Lower lobe of right lung (tissue), 2 donors: ENCODE results near the gene EPB41L3. TPM values are rescaled to one million over a fixed set of nuclear protein-coding genes. Genes with fewer than 3 reads are reported as not detected.

Experiments used
- ATAC-seq, 2 donors: fragments of 200-7000 bp; cut with Tn5 transposase; one replicate each; pipeline ENCODE4 v1.9.1; 2020 to 2022; ENCODE audit warnings: mild to moderate bottlenecking in 2 of 2, moderate library complexity in 2 of 2
- DNase-seq: peaks from one replicate; pipeline ENCODE4 v3.0.0-alpha.2; 2020
- H3K27ac ChIP-seq: fragments of 200-600 bp; one replicate; pipeline ENCODE4 v1.8.0; 2022
- H3K27me3 ChIP-seq: fragments of 200-600 bp; one replicate; pipeline ENCODE4 v1.8.0; 2022; ENCODE audit warnings: low read depth
- H3K36me3 ChIP-seq: fragments of 200-600 bp; one replicate; pipeline ENCODE4 v1.8.0; 2022; ENCODE audit warnings: mild to moderate bottlenecking
- H3K4me1 ChIP-seq: fragments of 200-600 bp; one replicate; pipeline ENCODE4 v1.8.0; 2022
- H3K4me3 ChIP-seq: fragments of 200-600 bp; one replicate; pipeline ENCODE4 v1.8.0; 2022; ENCODE audit warnings: mild to moderate bottlenecking
- H3K9me3 ChIP-seq: fragments of 200-600 bp; one replicate; pipeline ENCODE4 v1.8.0; 2022
- CTCF ChIP-seq: fragments of 200-600 bp; IDR thresholded peaks from one replicate; pipeline ENCODE4 v1.8.0; 2022; ENCODE audit warnings: antibody characterized with exemption, mild to moderate bottlenecking
- intact Hi-C: fragments of 100-400 bp; cut with DNase I; formaldehyde crosslinking; loops from one replicate; pipeline ENCODE4 v1.11.0; 2022
- total RNA-seq: library from RNA; stranded (reverse); fragmentation: NEBNext Ultra II Directional; extraction: Animal tissue kit (Norgen Biotek cat#: 25700); gene quantifications from one replicate; pipeline ENCODE4 v1.2.1, GENCODE V29; 2021
- donor health status: DM: no; HTN: yes; CAD: no; lungs with severe emphysema.

Gene EPB41L3
- total RNA-seq, 1 donor from 2014 or later: 72.5 TPM

DNA sequence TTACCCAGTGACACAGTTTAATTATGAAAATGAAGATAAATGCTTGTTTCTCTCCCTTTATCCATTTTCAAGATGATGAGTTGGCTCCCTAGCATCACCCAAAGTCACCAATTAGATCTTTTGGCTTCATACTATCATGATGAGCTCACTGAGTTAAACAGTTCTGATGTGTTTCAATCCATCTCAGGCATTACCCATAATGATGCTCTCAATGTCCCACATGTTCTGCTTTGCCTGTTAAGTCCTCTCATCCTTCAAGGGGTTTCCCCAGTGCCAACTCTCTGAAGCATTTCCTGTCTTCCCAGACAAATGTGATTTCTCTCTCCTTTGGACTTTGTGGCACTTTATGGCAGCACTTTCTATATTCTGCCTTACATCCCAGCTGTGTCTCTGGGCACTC, 92.6 kb downstream of the EPB41L3 start:
- Histone ChIP-seq H3K9me3 (no peaks in the 10 kb centered on the region), H3K27ac (no peak overlapping the region), H3K4me1 (peaks cover 2% of the 10 kb centered on the region), H3K27me3 (no peaks in the 10 kb centered on the region), H3K36me3 (no peaks in the 10 kb centered on the region), H3K4me3 (no peak overlapping the region)
- TF ChIP-seq CTCF: no peak
- intact Hi-C loops: no loop called here
- DNase-seq (no peak), ATAC-seq (no peak)

GRCh38 chr18:5449858-5450509, 93.8 kb downstream of the EPB41L3 start:
- intact Hi-C loops: no loop called here
- Histone ChIP-seq H3K4me1 (no peaks in the 10 kb centered on the region), H3K27me3 (no peaks in the 10 kb centered on the region), H3K36me3 (no peaks in the 10 kb centered on the region), H3K27ac (no peak overlapping the region), H3K9me3 (no peaks in the 10 kb centered on the region), H3K4me3 (no peak overlapping the region)
- DNase-seq: no peak
- ATAC-seq: no peak
- no peak for TF ChIP-seq CTCF

DNA sequence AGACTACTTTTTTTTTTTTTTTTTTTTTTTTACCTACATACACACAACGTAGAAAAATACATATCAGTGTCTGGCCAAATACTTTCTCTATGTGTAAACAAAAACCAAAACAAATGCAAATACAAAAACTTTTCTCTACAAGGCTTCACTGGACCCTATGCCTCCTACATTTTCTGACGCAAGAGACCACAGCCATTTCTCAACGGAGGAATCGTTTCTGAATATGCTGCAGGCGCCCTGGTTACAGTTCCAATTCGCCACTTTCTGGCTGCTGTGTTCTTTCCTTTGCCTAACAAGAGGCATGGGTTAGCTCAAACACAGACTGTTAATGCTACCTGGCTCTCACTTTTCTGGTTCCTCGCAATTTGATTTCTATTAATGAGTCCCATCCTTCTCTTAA, 96.4 kb downstream of the EPB41L3 start:
- Histone ChIP-seq H3K27ac (no peak overlapping the region), H3K9me3 (no peaks in the 10 kb centered on the region), H3K4me3 (no peak overlapping the region), H3K36me3 (no peaks in the 10 kb centered on the region), H3K27me3 (no peaks in the 10 kb centered on the region), H3K4me1 (no peaks in the 10 kb centered on the region)
- no peak for ATAC-seq
- no peak for DNase-seq
- TF ChIP-seq CTCF: no peak
- intact Hi-C loops: no loop called here

GRCh38 chr18:5444847-5445246, 99.0 kb downstream of the EPB41L3 start:
- H3K27me3 ChIP-seq: no peaks in the 10 kb centered on the region
- no peak overlapping the region for H3K4me3 ChIP-seq
- no peaks in the 10 kb centered on the region for H3K4me1 ChIP-seq
- ATAC-seq: no peak
- H3K36me3 ChIP-seq: no peaks in the 10 kb centered on the region
- intact Hi-C loops: no loop called here
- H3K9me3 ChIP-seq: no peaks in the 10 kb centered on the region
- no peak overlapping the region for H3K27ac ChIP-seq
- no peak for DNase-seq
- no peak for TF ChIP-seq CTCF

GRCh38 chr18:5444269-5444668, 99.5 kb downstream of the EPB41L3 start:
- Histone ChIP-seq H3K27ac (no peak overlapping the region), H3K36me3 (no peaks in the 10 kb centered on the region), H3K4me1 (no peaks in the 10 kb centered on the region), H3K27me3 (no peaks in the 10 kb centered on the region), H3K4me3 (no peak overlapping the region), H3K9me3 (no peaks in the 10 kb centered on the region)
- no peak for TF ChIP-seq CTCF
- no peak for DNase-seq
- no peak for ATAC-seq
- intact Hi-C loops: no loop called here
